Activated naive CD8-positive, alpha-beta T cell treated with anti-CD3 and anti-CD28 coated beads, Interleukin-2, amount 50 U/mL, for 16 hours (primary cell): ENCODE data around the gene ADAMTS7.
"Not testable (repeated sequence)": the region's sequence is repeated elsewhere in the genome, so short reads cannot be mapped to it uniquely, and the experiment has no call there.

ENCODE experiments used
- DNase-seq: peaks from one replicate; pipeline ENCODE4 v3.0.0-alpha.2; 2020; ENCODE audit warnings: low read depth, low spot score

ADAMTS7 gene, protein sequence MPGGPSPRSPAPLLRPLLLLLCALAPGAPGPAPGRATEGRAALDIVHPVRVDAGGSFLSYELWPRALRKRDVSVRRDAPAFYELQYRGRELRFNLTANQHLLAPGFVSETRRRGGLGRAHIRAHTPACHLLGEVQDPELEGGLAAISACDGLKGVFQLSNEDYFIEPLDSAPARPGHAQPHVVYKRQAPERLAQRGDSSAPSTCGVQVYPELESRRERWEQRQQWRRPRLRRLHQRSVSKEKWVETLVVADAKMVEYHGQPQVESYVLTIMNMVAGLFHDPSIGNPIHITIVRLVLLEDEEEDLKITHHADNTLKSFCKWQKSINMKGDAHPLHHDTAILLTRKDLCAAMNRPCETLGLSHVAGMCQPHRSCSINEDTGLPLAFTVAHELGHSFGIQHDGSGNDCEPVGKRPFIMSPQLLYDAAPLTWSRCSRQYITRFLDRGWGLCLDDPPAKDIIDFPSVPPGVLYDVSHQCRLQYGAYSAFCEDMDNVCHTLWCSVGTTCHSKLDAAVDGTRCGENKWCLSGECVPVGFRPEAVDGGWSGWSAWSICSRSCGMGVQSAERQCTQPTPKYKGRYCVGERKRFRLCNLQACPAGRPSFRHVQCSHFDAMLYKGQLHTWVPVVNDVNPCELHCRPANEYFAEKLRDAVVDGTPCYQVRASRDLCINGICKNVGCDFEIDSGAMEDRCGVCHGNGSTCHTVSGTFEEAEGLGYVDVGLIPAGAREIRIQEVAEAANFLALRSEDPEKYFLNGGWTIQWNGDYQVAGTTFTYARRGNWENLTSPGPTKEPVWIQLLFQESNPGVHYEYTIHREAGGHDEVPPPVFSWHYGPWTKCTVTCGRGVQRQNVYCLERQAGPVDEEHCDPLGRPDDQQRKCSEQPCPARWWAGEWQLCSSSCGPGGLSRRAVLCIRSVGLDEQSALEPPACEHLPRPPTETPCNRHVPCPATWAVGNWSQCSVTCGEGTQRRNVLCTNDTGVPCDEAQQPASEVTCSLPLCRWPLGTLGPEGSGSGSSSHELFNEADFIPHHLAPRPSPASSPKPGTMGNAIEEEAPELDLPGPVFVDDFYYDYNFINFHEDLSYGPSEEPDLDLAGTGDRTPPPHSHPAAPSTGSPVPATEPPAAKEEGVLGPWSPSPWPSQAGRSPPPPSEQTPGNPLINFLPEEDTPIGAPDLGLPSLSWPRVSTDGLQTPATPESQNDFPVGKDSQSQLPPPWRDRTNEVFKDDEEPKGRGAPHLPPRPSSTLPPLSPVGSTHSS (N-terminal part only)

DNA sequence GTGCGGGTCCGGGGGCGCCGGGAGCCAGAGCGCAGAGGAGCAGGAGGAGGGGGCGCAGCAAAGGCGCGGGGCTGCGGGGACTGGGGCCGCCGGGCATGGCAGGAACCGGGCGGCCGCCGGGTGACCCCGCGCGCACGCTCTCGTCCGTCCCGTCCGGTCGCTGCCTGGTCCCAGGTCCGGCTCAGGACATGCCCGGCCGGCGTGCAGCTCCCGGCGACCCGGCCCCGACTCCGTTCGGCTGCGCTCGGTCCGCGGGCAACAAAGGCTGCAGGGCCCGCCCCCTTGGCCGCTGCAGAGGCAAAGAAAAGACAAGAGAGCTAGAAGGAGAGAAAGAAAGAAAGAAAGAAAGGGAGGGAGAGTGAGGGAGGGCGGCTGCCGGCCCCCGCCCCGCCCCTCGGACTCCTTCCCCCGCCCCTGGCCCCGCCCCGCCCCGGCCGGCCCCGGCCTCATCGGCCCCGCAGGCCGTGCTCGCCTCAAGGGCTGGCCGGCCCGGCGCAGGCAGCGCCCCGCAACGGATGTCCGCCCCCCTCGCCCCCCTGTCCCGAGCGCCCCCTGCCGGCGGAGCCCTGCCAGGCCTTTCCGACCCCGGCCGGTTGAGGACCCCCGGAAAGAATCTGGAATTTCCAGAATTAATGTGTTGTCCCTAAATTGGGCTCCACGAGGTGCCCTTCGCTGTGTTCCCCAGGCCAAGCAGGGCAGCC is at the start of gene ADAMTS7:
TSS of gene ADAMTS7 (minus strand) at position 341 of the 701 bp plus-strand sequence. CDS start at position 97, 244 bp downstream.
- no peak for DNase-seq

DNA sequence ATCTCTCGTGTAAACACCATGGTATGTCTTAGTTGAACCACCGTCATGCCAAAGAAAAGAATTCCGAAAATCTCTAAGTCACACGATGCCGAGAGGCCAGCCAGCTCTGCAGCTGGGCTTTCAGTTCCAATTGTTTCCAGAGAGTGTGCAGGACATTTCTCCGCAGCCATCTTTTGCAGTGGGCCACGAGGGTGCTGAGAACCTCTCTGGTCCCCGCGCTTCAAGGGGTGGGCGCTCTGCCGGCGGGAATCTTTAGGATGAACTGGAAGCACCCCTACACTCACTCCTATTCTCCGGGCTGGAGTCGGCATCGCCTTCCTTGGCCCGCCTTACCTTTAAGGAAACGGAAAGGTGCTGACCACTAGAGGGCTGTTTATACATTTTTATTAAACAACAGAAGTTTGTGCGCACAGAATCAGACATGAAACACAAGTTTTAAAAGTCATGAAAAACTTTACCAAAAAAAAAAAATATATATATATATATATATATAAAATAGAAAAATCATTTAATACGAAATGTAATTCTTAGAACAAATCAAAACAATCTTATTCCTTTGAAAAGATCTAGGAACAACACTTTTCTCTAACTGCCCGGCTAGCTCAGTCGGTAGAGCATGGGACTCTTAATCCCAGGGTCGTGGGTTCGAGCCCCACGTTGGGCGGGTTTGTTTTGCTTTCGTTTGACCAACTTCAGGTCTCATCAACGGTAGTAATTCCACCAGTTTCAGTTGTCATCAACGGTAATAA is 48.9 kb upstream of the ADAMTS7 start:
- DNase-seq, result peak; percentile 54

DNA sequence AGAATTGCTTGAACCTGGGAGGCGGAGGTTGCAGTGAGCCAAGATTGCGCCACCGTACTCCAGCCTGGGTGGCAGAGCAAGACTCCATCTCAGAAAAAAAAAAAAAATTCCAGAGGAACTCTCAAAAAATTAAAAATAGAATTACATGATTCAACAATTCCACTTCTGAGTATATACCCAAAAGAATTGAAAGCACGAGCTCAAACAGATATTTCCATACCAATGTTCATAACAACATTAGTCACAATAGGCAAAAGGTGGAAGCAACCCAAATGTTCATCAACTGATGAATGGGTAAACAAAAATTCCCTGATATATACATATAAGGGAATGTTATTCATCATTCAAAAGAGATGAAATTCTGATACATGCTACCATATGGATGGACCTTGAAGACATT is 44.5 kb upstream of the ADAMTS7 start:
- DNase-seq, result no peak

DNA sequence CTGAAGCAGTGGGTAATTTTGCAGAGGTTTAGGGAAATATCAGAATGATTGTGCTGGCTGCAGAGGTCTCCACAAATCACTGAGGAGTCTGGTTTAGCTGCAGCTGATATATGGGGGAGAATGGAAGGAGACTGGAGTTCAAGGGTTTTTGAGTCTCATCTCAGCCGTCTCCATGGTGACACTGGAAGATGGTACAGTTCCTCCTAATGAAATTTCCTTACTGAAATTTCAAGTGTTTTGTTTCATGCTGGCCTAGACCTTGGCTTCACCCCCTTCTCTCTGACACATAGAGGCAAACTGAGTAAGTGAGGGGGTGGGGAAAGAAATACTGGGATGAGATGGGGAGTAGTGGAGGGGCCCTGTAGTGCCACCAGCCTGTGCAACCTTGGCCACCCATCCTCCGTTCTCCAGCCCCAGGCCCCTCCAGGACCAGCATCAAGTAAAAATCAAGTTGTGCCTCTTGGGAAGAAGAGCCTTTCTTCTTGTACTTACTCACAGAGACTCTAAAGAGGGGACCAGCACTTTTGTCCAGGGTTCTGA is 43.6 kb upstream of the ADAMTS7 start:
- no peak for DNase-seq

DNA sequence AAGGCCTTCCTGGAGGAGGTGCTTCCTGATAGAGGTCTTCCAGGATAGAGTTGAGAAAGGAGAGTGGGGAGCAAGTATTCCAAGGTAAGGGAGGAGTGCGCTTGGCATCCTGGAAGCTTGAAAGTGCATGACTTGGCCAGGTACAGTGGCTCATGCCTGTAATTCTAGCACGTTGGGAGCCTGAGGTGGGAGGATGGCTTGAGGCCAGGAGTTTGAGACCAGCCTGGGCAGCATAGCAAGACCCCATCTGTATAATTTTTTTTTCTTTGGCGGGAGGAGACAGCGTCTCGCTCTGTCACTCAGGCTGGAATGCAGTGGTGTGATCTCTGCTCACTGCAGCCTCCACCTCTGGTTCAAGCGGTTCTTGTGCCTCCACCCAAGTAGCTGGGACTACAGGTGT is 42.2 kb upstream of the ADAMTS7 start:
- no peak for DNase-seq

DNA sequence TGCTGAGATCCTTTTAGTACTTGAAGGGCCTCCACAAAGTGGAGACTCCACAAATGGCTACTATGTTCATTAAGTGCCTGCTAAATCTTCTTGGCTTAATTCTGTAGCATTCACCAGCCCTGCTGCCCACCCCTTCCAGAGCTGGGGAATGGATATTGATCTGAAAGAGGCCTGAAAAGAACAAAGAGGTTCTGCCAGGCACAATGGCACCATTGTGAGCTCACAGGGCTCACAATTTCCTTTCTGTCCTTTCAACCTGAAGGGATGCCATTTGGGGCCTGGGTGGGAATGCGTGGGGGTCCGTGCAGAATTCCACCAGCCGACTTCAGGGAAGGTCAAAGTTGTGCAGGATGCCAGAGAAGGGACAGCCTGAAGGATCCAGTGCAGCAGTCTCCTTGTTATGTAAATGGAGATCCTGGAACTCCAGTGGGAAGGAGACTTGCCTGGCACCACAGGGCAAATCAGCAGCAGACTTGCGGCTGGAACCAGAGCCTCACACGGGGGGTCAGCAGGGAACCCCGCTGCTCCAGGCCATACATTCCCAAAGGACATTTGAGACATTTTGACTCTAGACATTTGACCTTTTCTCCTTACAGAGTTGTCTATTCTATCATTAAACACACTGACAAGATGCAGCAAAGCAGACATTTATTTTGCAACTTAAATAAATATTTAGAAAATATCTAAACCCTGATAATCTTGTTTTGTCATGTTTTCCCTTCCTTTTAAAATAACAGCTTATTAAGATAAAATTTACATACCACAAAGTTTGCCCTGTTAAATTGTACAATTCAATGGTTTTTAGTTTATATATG is 39.9 kb upstream of the ADAMTS7 start:
- no peak for DNase-seq

DNA sequence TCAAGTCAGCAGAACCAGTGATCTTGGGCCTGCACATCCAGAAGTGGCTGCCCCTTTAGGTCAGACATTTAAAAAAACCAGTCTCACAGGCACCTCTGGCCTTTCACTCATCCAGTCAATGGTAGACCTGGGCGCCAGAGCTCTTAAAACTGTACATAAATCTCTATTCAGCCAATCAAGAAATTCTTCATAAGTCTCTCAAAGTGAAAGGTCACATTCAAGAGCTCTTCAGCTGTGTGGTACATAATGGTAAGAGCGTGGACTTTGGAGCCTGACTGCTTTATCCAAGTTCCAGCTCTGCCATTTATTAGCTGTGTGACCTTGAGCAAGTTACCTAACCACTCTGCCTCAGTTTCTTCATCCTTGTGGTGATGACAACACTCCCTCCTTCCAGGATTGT is 39.1 kb upstream of the ADAMTS7 start:
- no peak for DNase-seq

DNA sequence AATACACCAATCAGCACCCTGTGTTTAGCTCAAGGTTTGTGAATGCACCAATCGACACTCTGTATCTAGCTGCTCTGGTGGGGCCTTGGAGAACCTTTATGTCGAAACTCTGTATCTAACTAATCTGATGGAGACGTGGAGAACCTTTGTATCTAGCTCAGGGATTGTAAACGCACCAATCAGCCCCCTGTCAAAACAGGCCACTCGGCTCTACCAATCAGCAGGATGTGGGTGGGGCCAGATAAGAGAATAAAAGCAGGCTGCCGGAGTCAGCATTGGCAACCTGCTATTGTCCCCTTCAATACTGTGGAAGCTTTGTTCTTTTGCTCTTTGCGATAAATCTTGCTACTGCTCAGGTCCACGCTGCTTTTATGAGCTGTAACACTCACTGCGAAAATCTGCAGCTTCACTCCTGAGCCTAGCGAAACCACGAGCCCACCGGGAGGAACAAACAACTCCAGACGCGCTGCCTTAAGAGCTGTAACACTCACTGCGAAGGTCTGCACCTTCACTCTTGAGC is 36.2 kb upstream of the ADAMTS7 start:
- DNase-seq, result not testable (repeated sequence)

DNA sequence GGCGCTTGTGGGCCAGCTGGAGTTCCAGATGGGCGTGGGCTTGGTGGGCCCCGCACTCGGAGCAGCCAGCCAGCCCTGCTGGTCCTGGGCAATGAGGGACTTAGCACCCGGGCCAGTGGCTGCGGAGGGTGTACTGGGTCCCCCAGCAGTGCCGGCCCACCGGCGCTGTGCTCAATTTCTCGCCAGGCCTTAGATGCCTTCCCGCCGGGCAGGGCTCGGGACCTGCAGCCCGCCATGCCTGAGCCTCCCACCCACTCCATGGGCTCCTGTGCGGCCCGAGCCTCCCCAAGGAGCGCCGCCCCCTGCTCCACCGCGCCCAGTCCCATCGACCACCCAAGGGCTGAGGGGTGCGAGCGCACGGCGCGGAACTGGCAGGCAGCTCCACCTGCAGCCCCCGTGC is 35.6 kb upstream of the ADAMTS7 start:
- not testable (repeated sequence) for DNase-seq

DNA sequence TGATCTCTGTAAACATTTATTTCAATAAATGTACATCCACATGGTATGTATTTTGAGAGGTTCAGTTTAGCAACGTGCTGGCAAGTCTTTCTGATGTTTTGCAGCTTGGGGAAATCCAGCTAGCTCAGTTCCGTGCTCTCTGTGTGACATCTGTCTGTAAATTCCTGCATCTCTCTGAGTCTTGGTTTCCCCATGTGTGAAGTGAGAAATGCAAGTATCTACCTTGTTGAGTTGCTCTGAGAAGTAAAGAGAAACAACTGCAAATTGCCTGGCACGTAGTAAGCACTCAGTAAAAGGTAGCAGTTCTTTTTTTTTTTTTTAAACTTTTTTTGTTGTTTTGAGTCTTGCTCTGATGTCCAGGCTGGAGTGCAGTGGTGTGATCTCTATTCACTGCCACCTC is 31.3 kb upstream of the ADAMTS7 start:
- no peak for DNase-seq

DNA sequence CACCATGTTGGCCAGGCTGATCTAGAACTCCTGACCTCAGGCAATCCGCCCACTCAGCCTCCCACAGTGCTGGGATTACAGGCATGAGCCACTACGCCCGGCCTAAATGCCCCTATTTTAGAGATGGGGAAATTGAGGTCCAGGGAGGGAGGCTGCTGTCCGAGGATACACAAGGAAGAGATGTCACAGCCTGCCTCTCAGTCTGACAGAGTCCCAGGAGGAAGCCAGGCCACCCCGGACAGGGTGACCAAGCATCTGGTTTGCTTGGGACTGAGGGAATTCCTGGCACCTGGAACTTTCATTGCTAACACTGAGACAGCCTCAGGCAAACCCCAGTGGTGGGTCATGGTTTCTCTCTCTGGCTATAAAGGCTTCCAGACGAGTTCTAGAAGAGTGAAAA is 30.6 kb upstream of the ADAMTS7 start:
- no peak for DNase-seq

DNA sequence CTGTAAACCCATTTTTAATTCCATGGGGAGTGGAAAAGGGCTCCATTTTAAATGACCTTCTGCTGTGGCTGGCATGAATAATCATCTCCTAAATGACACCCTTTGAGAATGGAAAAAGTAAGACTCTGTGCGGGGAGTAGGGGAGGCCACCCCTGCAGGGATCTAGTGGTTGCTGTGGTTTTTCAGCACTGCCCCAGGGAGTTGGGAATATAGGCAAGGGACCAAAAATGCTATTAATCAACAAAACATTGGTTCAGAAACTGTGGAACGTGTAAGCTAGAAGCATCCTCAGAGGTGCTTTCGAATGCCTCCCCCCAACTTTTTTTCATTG is 30.1 kb upstream of the ADAMTS7 start:
- no peak for DNase-seq

DNA sequence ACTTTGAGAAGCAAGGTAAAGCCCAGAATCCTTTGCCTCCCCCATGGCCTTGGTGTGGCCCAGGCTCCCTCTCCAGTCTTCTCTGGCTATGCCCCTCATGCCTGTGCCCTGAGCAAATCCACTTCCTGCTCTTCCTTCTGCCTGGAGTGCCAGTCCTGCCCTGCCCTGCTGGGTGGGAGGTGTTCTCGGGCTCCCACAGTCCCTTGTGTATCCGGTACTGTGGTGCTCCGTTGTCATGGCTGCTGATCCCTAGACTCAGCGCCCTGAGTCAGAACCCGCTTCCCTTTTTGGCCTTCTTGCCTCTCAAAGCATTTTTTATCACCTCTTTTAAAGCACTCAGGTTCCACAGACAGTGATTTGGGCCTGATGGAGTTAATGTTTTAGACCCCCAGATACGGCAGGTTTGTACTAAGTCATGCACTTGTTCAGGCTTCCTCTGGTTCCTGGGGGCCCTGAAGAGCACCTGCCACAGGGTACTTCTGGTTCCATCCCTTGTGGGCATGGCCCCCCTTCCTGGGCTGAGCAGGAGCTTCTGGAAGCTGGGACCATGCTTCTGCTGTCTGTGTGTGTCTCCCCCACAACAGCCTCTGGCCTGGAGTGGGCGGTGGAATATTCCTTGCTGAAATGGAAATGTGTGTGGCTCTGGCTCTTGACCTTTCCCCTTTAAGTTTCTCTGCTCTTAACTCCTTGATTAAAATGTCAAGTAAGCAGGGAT is 29.6 kb upstream of the ADAMTS7 start:
- no peak for DNase-seq

DNA sequence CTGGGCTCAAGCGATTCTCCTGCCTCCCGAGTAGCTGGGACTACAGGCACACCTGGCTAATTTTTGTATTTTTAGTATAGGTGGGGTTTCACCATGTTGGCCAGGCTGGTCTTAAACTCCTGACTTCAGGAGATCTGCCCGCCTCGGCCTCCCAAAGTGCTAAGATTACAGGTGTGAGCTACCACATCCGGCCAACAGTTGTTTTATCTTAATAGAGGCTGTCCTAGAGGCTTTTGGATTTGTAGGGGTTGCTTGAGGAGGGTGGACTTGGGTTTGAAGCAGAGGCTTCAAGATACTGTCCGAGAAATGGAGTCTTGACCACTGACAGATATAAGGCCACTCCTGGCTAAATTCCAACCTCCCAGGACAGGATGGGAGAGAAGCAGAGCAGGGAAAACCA is 27.9 kb upstream of the ADAMTS7 start:
- not testable (repeated sequence) for DNase-seq

DNA sequence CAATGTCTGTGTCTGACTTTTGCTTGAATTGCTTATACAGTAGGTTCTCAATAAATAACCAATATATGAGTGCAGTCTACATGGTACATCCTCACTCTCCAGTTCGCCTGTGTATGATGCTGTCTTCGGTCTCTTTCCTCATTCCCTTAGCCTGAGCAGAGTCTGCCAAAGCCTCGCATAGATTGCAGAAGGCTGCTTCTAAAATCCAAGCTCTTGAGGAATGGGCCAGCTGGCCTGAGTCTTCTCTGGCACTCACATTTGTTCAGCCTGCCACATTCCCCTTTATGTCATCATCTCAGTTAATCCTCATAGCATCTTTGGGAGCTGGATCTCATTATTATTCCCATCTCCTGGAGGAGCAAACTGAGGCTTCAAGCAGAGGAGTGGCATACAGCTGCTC is 27.2 kb upstream of the ADAMTS7 start:
- no peak for DNase-seq

DNA sequence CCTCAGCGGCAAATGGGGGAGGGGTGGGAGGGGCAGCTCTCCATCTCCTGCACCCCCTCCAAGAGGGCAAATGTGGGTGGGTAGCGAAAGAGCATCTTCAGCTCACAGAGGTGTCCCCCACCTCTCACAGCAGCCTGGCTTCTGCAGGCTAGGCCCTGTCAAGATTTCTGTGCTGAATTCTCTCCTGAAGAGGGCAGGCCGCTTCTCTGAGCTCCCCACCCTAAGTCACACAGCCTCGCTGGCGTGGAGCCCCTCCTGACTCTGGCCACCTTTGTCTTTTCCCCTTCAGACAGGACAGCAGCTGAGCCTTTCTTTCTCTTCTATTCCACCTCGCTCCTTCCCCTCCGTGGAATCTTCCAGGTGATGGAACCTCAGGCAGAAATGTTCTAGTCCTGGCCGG is 26.3 kb upstream of the ADAMTS7 start:
- DNase-seq, result no peak

DNA sequence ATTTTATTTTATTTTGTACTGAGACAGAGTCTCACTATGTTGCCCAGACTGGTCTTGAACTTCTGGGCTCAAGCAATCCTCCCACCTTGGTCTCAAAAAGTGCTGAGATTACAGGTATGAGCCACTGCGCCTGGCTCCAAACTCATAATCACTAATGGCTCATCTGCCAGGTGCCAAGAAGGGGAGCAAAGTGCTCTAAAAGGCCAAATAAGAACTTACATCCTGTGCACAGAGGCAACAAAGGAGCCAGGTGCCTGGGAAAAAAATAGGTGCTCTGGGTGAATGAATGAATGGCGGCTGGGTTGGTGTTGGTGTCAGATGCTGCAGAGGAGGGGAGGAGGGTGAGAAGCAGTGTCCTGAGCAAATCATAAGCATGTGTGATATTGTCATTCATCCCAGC is 25.9 kb upstream of the ADAMTS7 start:
- DNase-seq, result no peak

DNA sequence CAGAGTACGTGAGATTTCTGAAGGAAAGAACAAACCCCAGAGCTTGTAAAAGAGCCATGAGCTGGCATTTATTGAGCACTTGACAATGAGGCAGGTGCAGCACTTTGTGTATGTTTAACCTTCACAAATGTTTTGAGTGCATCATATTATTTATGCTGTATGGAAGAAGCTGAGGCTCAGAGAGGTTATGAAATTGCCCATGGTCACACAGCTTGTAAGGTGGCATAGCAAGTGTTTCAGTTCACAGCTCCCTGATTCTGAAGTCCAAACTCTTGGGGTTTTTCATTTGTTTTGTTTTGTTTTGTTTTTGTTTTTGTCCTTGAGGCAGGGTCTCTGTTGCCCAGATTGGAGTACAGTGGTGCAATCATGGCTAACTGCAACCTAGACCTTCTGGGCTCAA is 25.1 kb upstream of the ADAMTS7 start:
- no peak for DNase-seq
